HepG2 (cell line): ENCODE results near the gene MED25. TPM values are rescaled to one million over a fixed set of nuclear protein-coding genes. Genes with fewer than 3 reads are reported as not detected.
A peak's percentile ranks its signal among the peaks of the same experiment; 100 is the strongest.

ENCODE experiments used
- ATAC-seq: fragments of 200-7000 bp; cut with Tn5 transposase; 3 replicates; pipeline ENCODE4 v1.9.1; 2020; ENCODE audit warnings: mild to moderate bottlenecking, moderate library complexity
- BruUV-seq: library from RNA; stranded (reverse); fragments of 400-500 nt; replicated peaks from 2 replicates; lab custom pipeline; 2021; lab: Mats Ljungman, UMichigan
- CTCF ChIA-PET: fragments of 300-600 bp; formaldehyde crosslinking; extraction: SDS; loops from one replicate; lab custom pipeline; 2021; ENCODE audit warnings: low total read pairs, inconsistent platforms, low intra/inter-chr PET ratio; lab: Yijun Ruan, JAX
- POLR2A ChIA-PET: fragments of 350-600 bp; sonication (Branson Sonifier 250); formaldehyde crosslinking; loops from one replicate; lab custom pipeline; 2020; ENCODE audit warnings: antibody characterized with exemption, inconsistent platforms; lab: Yijun Ruan, JAX
- DNase-seq: peaks from one replicate; pipeline ENCODE4 v3.0.0-alpha.2; 2015; ENCODE audit warnings: low spot score
- FAIRE-seq: peaks from 3 replicates; lab custom pipeline; 2011; peaks lifted over from hg19 to GRCh38; lab: Jason Lieb, UNC
- H2AFZ ChIP-seq: one replicate; pipeline ENCODE4 v1.6.1; 2011; ENCODE audit warnings: low read length, inconsistent platforms
- H3K27ac ChIP-seq: fragments of 300-600 bp; 3 replicates; pipeline ENCODE4 v1.8.0; 2011; ENCODE audit warnings: mixed run types, mild to moderate bottlenecking, mixed read lengths, low read length, inconsistent platforms; ENCODE audit not compliant: insufficient read depth; ENCODE audit errors: extremely low read length
- H3K27me3 ChIP-seq, 2 experiments: fragments of 200-600 bp in 1 of 2; 2 replicates in 1 of 2; 3 replicates in 1 of 2; pipeline versions ENCODE4 v1.6.0 to v1.8.0; 2011; ENCODE audit warnings: low read length in 2 of 2, mild to moderate bottlenecking in 2 of 2, moderate library complexity in 2 of 2, inconsistent platforms in 1 of 2; ENCODE audit not compliant: insufficient read depth in 2 of 2, control insufficient read depth in 1 of 2
- H3K36me3 ChIP-seq, 2 experiments: fragments of 200-600 bp in 1 of 2; replicated peaks in 1 of 2; 2 replicates in 1 of 2; 3 replicates in 1 of 2; pipeline versions ENCODE4 v1.5.1 to v1.8.0; 2011; ENCODE audit warnings: low read length in 2 of 2, inconsistent platforms in 1 of 2; ENCODE audit not compliant: insufficient read depth in 2 of 2, control insufficient read depth in 1 of 2
- H3K4me1 ChIP-seq: 2 replicates; pipeline ENCODE4 v1.5.1; 2012; ENCODE audit warnings: low read length, inconsistent platforms; ENCODE audit not compliant: insufficient read depth
- H3K4me2 ChIP-seq: 2 replicates; pipeline ENCODE4 v1.6.0; 2011; ENCODE audit warnings: low read depth, low read length, inconsistent platforms
- H3K4me3 ChIP-seq, 3 experiments: fragments of 200-600 bp in 1 of 3; sonication (generic), shearing (Covaris generic) in 1 of 3; replicated peaks in 1 of 3; 2 replicates each; pipeline ENCODE4 v1.5.1; 2011 to 2016; ENCODE audit warnings: low read length in 3 of 3, inconsistent platforms in 2 of 3, low read depth in 2 of 3, mild to moderate bottlenecking in 2 of 3, control low read depth in 1 of 3, mixed read lengths in 1 of 3; ENCODE audit not compliant: insufficient read depth in 1 of 3
- H3K79me2 ChIP-seq: one replicate; pipeline ENCODE4 v1.6.1; 2011; ENCODE audit warnings: low read length, inconsistent platforms; ENCODE audit not compliant: insufficient read depth
- H3K9ac ChIP-seq: 2 replicates; pipeline ENCODE4 v1.6.0; 2011; ENCODE audit warnings: mild to moderate bottlenecking, low read depth, low read length, inconsistent platforms; ENCODE audit not compliant: insufficient read depth
- H3K9me3 ChIP-seq: 2 replicates; pipeline ENCODE4 v1.5.1; 2012; ENCODE audit warnings: mild to moderate bottlenecking, low read length
- H4K20me1 ChIP-seq: 2 replicates; pipeline ENCODE4 v1.6.0; 2011; ENCODE audit warnings: inconsistent platforms, mild to moderate bottlenecking, low read length, moderate library complexity; ENCODE audit not compliant: insufficient read depth
- MAZ ChIP-seq, 2 experiments: sonication (generic) in 1 of 2; formaldehyde crosslinking in 1 of 2; IDR thresholded peaks; 2 replicates each; pipeline versions ENCODE4 v1.5.0 to v1.6.1; 2012 to 2020; ENCODE audit warnings: low read depth in 2 of 2, mild to moderate bottlenecking in 2 of 2, borderline replicate concordance in 1 of 2, improper control_type of control experiment in 1 of 2, low read length in 1 of 2, missing genetic modification reagents in 1 of 2, moderate library complexity in 1 of 2
- MYNN ChIP-seq: sonication (generic); formaldehyde crosslinking; IDR thresholded peaks from 2 replicates; pipeline ENCODE4 v1.4.0; 2020; ENCODE audit warnings: mild to moderate bottlenecking, low read depth, missing genetic modification reagents
- WGBS: methylation state at CpG from one replicate; pipeline ENCODE4 v1.1.6; 2017; ENCODE audit warnings: low lambda C conversion rate; 5-methylcytosine and 5-hydroxymethylcytosine counted together
- in situ Hi-C: cut with HindIII; loops from 2 replicates; pipeline ENCODE4 v1.10.0; 2017; ENCODE audit warnings: low pct_unique_long_range_greater_than_20kb; ENCODE audit not compliant: extremely low pct_ligation_motif_present
- intact Hi-C: fragments of 100-400 bp; cut with micrococcal nuclease; formaldehyde crosslinking; loops from one replicate; pipeline ENCODE4 v1.10.0; 2022; ENCODE audit not compliant: unreplicated experiment
- polyA plus RNA-seq, 8 experiments: library from polyadenylated mRNA; depleted of rRNA in 3 of 8; stranded (reverse) in 7 of 8; unstranded in 1 of 8; fragments of >200 nt; fragmentation: Illumina TruSeq in 4 of 8; extraction: Trizol in 4 of 8; gene quantifications; 2 replicates each; pipeline versions ENCODE4 v1.2.1 to v1.2.3, GENCODE V29; 2011 to 2016; ENCODE audit warnings: low read depth in 4 of 8, missing spikeins in 1 of 8, mixed read lengths in 1 of 8; ENCODE audit not compliant: insufficient read depth in 1 of 8
- total RNA-seq, 5 experiments: library from RNA; depleted of rRNA; stranded (reverse); fragments of >200 nt; fragmentation: Illumina TruSeq; extraction: Trizol; gene quantifications; 2 replicates each; pipeline ENCODE4 v1.2.3, GENCODE V29; 2016; ENCODE audit warnings: low read depth in 1 of 5
- TF ChIP-seq, protein P1 (sequence below): fragments of 450-650 bp; IDR thresholded peaks from 2 replicates; pipeline ENCODE4 v1.6.1; 2016
- TF ChIP-seq, protein P2 (sequence below), 2 experiments: sonication (generic) in 1 of 2; formaldehyde crosslinking in 1 of 2; IDR thresholded peaks; 2 replicates each; pipeline versions ENCODE4 v1.5.1 to v1.6.1; 2011 to 2020; ENCODE audit warnings: borderline replicate concordance in 1 of 2, low read depth in 1 of 2, low read length in 1 of 2, mild to moderate bottlenecking in 1 of 2, missing genetic modification reagents in 1 of 2, moderate library complexity in 1 of 2

The MED25 gene
- total and polyA plus RNA-seq, 2 of the 13 experiments (the other 11 are each of a cell fraction or from before 2014, with no cell fraction given): 11.1 to 15.1 TPM

- H3K27ac ChIP-seq: no peak overlapping the region
- H3K9me3 ChIP-seq: no peaks in the 10 kb centered on the region
- H2AFZ ChIP-seq: no peak overlapping the region
- no TSS peak for BruUV-seq
- H3K4me1 ChIP-seq: peaks cover 32% of the 10 kb centered on the region
- ChIA-PET POLR2A (interaction anchor here (1.4 kb wide), 1 partner anchor 21 kb away, joined by 5 read pairs; no protein-coding TSS in a partner anchor), CTCF (no interaction called here)
- H3K36me3 ChIP-seq: no peaks in the 10 kb centered on the region
- peaks cover 12% of the 10 kb centered on the region for H4K20me1 ChIP-seq
- no peak overlapping the region for H3K4me2 ChIP-seq
- TF ChIP-seq MYNN (no peak), MAZ (IDR thresholded peaks at IDR 0.05; ENCODE audit: borderline replicate concordance, low read depth, low read length) (no peak), MAZ (CRISPR knock-in tag; IDR thresholded peaks at IDR 0.05; ENCODE audit: low read depth) (no peak)
- TF ChIP-seq, protein P1, sequence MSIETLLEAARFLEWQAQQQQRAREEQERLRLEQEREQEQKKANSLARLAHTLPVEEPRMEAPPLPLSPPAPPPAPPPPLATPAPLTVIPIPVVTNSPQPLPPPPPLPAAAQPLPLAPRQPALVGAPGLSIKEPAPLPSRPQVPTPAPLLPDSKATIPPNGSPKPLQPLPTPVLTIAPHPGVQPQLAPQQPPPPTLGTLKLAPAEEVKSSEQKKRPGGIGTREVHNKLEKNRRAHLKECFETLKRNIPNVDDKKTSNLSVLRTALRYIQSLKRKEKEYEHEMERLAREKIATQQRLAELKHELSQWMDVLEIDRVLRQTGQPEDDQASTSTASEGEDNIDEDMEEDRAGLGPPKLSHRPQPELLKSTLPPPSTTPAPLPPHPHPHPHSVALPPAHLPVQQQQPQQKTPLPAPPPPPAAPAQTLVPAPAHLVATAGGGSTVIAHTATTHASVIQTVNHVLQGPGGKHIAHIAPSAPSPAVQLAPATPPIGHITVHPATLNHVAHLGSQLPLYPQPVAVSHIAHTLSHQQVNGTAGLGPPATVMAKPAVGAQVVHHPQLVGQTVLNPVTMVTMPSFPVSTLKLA: peak; percentile 48
- TF ChIP-seq, protein P2, sequence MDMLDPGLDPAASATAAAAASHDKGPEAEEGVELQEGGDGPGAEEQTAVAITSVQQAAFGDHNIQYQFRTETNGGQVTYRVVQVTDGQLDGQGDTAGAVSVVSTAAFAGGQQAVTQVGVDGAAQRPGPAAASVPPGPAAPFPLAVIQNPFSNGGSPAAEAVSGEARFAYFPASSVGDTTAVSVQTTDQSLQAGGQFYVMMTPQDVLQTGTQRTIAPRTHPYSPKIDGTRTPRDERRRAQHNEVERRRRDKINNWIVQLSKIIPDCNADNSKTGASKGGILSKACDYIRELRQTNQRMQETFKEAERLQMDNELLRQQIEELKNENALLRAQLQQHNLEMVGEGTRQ (IDR thresholded peaks at IDR 0.05; ENCODE audit: low read depth, low read length): peak; percentile 38; the same call in 1 of the 2 replicates
- TF ChIP-seq, protein P2 (CRISPR knock-in tag; IDR thresholded peaks at IDR 0.05; ENCODE audit: borderline replicate concordance): no peak
- in situ Hi-C loops: no loop called here
- peaks cover 13% of the 10 kb centered on the region for H3K79me2 ChIP-seq
- no peak for FAIRE-seq
- no peaks in the 10 kb centered on the region; a peak in 1 of 5 replicates for H3K27me3 ChIP-seq
- ATAC-seq: no peak
- WGBS: 89% methylated on average over 10 of the region's 10 CpGs
- no peak overlapping the region for H3K9ac ChIP-seq
- H3K4me3 ChIP-seq: no peak overlapping the region
- intact Hi-C loops: no loop called here
- no peak for DNase-seq
Observed at GRCh38 chr19:49847731-49848696, 29.9 kb downstream of the MED25 start.
